ENCODE results near the gene DRGX.

The DRGX gene

GRCh38 chr10:49407552-49408137 lies 11.8 kb upstream of the DRGX start:
- DNase-seq: peak; percentile 39

GRCh38 chr10:49407151-49407550 lies 11.3 kb upstream of the DRGX start:
- no peak for DNase-seq

GRCh38 chr10:49404321-49404878 lies 8.5 kb upstream of the DRGX start:
- no peak for DNase-seq

GRCh38 chr10:49403363-49403762 lies 7.5 kb upstream of the DRGX start:
- DNase-seq: no peak

GRCh38 chr10:49400365-49400764 lies 4.5 kb upstream of the DRGX start:
- DNase-seq: no peak

GRCh38 chr10:49398986-49399385 lies 3.1 kb upstream of the DRGX start:
- no peak for DNase-seq

GRCh38 chr10:49398000-49398861 lies 2.3 kb upstream of the DRGX start:
- no peak for DNase-seq

- DNase-seq: no peak
These were observed 1.4 kb upstream of the DRGX start for GRCh38 chr10:49397036-49397999.

GRCh38 chr10:49396666-49396999 lies 744 bp upstream of the DRGX start:
- DNase-seq: no peak

- DNase-seq: no peak
These were observed 752 bp downstream of the DRGX start for GRCh38 chr10:49394933-49395740.

- DNase-seq: no peak
These were observed 2.1 kb downstream of the DRGX start for GRCh38 chr10:49393757-49394156.

- DNase-seq: no peak
These were observed 2.6 kb downstream of the DRGX start for GRCh38 chr10:49393301-49393700.

- DNase-seq: no peak
These were observed 6.4 kb downstream of the DRGX start for GRCh38 chr10:49389361-49389933.

- no peak for DNase-seq
These were observed 7.7 kb downstream of the DRGX start for GRCh38 chr10:49388161-49388560.

- DNase-seq: no peak
These were observed 8.8 kb downstream of the DRGX start for GRCh38 chr10:49387071-49387470.

GRCh38 chr10:49385939-49386922 lies 9.7 kb downstream of the DRGX start:
- DNase-seq: no peak

- DNase-seq: no peak
These were observed 11.5 kb downstream of the DRGX start for GRCh38 chr10:49384268-49384953.

- DNase-seq: no peak
These were observed 12.0 kb downstream of the DRGX start for GRCh38 chr10:49383853-49384252.

- no peak for DNase-seq
These were observed 13.1 kb downstream of the DRGX start for GRCh38 chr10:49382826-49383225.

GRCh38 chr10:49382226-49382625 lies 13.7 kb downstream of the DRGX start:
- DNase-seq: no peak
